ENCODE data around the gene NAPA. TPM values are rescaled to one million over a fixed set of nuclear protein-coding genes. Genes with fewer than 3 reads are reported as not detected.

Gene NAPA
- polyA plus RNA-seq, 1 donor from 2014 or later = 95.3 TPM

DNA sequence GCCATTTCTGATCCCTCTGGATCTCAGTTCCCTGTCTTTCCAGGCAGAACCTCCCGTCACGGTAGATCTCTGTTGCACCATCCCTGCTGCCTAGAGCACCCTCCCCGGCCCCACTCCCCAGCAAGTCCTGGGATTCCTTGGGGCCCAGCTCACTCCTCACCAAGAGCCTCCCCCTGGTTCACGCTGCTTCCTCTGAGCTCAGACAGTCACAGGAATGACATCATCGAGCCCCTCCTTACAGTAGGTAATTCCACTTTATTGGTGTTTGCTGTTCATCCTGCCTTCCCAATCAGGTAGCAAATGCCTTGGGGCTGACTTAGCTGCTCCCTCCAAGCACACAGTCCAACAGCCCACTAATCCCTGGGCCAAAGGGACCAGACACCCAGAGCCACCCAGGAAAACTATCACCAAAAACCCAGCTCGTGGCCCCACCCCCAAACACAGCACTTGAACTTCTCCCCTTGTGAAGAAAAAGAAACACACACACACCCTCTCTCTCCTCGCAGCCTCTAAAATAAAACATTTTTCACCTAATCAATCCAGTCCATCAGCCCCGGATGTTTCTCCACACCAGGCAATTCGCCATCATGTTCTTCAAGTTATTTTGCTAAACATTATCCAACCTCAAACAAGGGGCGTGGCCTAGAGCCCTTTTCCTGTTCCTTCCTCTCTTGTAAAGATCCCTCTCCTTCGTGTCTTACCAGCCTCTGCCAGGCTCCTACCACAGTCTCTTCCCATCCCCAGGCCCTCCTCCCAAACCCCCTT, 2.5 kb downstream of the NAPA start:
- Mint-ChIP-seq H3K36me3 (peaks cover 2% of the 10 kb centered on the region), H3K27ac (peak overlapping the region in 2 of 3 donors; percentile 95 to 98), H3K4me3 (peak overlapping the region; percentile 27 to 99 (median 98)), H3K9me3 (no peaks in the 10 kb centered on the region), H3K4me1 (peaks cover 31 to 49% (median 36%) of the 10 kb centered on the region in 3 donors), H3K27me3 (no peaks in the 10 kb centered on the region)

- H3K4me3 Mint-ChIP-seq = peak overlapping the region in 1 of 4 donors; percentile 98
- H3K27ac Mint-ChIP-seq = peak overlapping the region in 2 of 3 donors; percentile 95 to 98
- H3K27me3 Mint-ChIP-seq = no peaks in the 10 kb centered on the region
- peaks cover 2% of the 10 kb centered on the region for H3K36me3 Mint-ChIP-seq
- no peaks in the 10 kb centered on the region for H3K9me3 Mint-ChIP-seq
- peaks cover 31 to 49% (median 36%) of the 10 kb centered on the region in 3 donors for H3K4me1 Mint-ChIP-seq
Observed at GRCh38 chr19:47511681-47512080, 3.2 kb downstream of the NAPA start.

DNA sequence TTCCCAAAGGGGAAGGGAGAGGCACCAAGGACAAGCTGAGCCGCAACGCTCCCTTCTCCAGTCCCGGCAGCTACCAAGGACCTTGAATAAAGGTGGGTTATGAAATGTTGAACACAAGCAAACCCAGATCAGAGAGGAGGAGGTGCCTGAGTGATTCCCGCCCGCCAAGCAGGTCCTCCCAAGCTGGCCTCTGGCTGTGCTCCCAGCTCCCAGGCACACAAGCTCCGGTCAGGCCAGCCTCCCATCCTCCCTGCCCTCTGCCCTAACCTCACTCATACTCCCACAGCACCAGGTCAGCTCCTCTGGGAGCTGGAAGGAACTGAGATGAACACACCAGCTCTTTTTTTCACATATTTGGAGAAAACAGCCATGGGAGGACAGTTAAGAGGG, 3.7 kb downstream of the NAPA start:
- Mint-ChIP-seq H3K4me3 (peak overlapping the region in 3 of 4 donors; percentile 3 to 98 (median 47)), H3K9me3 (no peaks in the 10 kb centered on the region), H3K27ac (no peak overlapping the region), H3K36me3 (peaks cover 2% of the 10 kb centered on the region), H3K27me3 (no peaks in the 10 kb centered on the region), H3K4me1 (peaks cover 31 to 46% (median 32%) of the 10 kb centered on the region in 3 donors)

GRCh38 chr19:47510516-47511127, 4.2 kb downstream of the NAPA start:
- Mint-ChIP-seq H3K9me3 (no peaks in the 10 kb centered on the region), H3K27ac (peak overlapping the region in 2 of 3 donors; percentile 83 to 86), H3K36me3 (peaks cover 2% of the 10 kb centered on the region), H3K4me1 (peaks cover 29 to 44% (median 31%) of the 10 kb centered on the region in 3 donors), H3K4me3 (peak overlapping the region in 2 of 4 donors; percentile 39 to 98), H3K27me3 (no peaks in the 10 kb centered on the region)

GRCh38 chr19:47509973-47510372, 4.9 kb downstream of the NAPA start:
- peak overlapping the region in 2 of 3 donors; percentile 83 to 86 for H3K27ac Mint-ChIP-seq
- no peaks in the 10 kb centered on the region for H3K9me3 Mint-ChIP-seq
- peaks cover 2% of the 10 kb centered on the region for H3K36me3 Mint-ChIP-seq
- no peaks in the 10 kb centered on the region for H3K27me3 Mint-ChIP-seq
- peaks cover 29 to 38% (median 29%) of the 10 kb centered on the region in 3 donors for H3K4me1 Mint-ChIP-seq
- peak overlapping the region in 1 of 4 donors; percentile 87 for H3K4me3 Mint-ChIP-seq

DNA sequence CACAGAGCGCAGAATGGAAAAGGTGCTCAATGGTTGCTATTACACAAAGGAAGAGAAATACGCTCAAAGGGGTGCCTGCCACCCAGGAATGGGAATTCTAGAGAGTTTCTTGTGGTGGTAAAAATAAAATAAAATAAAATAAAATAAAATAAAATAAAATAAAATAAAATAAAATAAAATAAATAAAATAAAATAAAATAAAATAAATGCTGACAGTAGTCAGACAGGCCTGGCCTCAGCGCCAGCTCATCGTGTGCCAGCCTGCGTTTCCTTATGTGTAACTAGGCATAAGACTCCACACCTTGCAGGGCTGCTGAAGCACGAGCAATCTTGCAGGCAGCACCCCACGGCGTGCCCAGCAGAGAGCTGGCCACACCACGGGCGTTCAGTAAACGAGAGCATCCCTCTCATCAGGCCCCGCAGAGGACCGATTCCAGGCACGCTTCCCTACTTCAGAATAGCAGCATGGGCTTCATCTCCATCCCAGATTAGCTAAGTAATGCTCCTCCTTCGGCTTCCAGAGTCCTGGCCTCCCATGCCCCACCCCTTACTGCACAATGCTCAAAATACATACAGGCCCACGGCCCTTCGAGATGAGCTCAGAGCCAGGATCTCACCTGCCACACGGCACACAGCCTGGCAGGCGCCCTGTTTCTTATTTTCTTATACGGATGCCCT, 5.6 kb downstream of the NAPA start:
- peaks cover 26 to 34% (median 29%) of the 10 kb centered on the region in 3 donors for H3K4me1 Mint-ChIP-seq
- peak overlapping the region in 2 of 3 donors; percentile 81 to 86 for H3K27ac Mint-ChIP-seq
- H3K27me3 Mint-ChIP-seq = no peaks in the 10 kb centered on the region
- no peaks in the 10 kb centered on the region for H3K36me3 Mint-ChIP-seq
- no peaks in the 10 kb centered on the region for H3K9me3 Mint-ChIP-seq
- peak overlapping the region in 1 of 4 donors; percentile 87 for H3K4me3 Mint-ChIP-seq

GRCh38 chr19:47508721-47509120, 6.1 kb downstream of the NAPA start:
- Mint-ChIP-seq H3K4me1 (peaks cover 26 to 34% (median 27%) of the 10 kb centered on the region in 3 donors), H3K36me3 (no peaks in the 10 kb centered on the region), H3K27ac (no peak overlapping the region), H3K27me3 (no peaks in the 10 kb centered on the region), H3K4me3 (no peak overlapping the region), H3K9me3 (no peaks in the 10 kb centered on the region)

- peaks cover 21 to 28% (median 21%) of the 10 kb centered on the region in 3 donors for H3K4me1 Mint-ChIP-seq
- no peaks in the 10 kb centered on the region for H3K36me3 Mint-ChIP-seq
- no peaks in the 10 kb centered on the region for H3K27me3 Mint-ChIP-seq
- H3K4me3 Mint-ChIP-seq = no peak overlapping the region
- H3K9me3 Mint-ChIP-seq = no peaks in the 10 kb centered on the region
- H3K27ac Mint-ChIP-seq = no peak overlapping the region
Observed at GRCh38 chr19:47507924-47508553, 6.8 kb downstream of the NAPA start.

GRCh38 chr19:47507012-47507411, 7.9 kb downstream of the NAPA start:
- H3K4me1 Mint-ChIP-seq = peaks cover 11 to 18% (median 14%) of the 10 kb centered on the region in 3 donors
- H3K27ac Mint-ChIP-seq = peak overlapping the region in 2 of 3 donors; percentile 35 to 67
- no peaks in the 10 kb centered on the region for H3K9me3 Mint-ChIP-seq
- H3K4me3 Mint-ChIP-seq = no peak overlapping the region
- no peaks in the 10 kb centered on the region for H3K36me3 Mint-ChIP-seq
- H3K27me3 Mint-ChIP-seq = no peaks in the 10 kb centered on the region

DNA sequence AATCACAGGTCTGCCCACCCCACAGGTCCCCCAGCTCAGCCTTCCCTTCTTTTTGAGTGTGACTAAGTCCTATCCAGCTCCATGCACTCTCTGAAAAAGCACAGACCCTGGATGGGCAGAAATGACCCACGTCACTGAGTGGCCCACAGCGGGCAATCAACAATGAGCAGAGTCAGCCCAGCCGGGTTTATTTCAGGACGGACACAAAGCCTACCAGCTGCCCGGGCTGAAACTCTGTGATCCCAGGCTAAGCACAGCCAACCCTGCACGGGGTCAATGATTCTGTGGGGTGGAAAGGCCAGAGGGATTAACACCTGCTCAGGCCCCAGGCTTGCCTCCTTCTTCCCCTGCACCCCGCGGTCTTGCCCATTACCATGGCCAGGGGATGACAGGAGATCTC, 8.4 kb downstream of the NAPA start:
- Mint-ChIP-seq H3K4me3 (no peak overlapping the region), H3K27me3 (no peaks in the 10 kb centered on the region), H3K36me3 (no peaks in the 10 kb centered on the region), H3K27ac (peak overlapping the region in 2 of 3 donors; percentile 35 to 67), H3K4me1 (peaks cover 6 to 13% (median 9%) of the 10 kb centered on the region in 3 donors), H3K9me3 (no peaks in the 10 kb centered on the region)

DNA sequence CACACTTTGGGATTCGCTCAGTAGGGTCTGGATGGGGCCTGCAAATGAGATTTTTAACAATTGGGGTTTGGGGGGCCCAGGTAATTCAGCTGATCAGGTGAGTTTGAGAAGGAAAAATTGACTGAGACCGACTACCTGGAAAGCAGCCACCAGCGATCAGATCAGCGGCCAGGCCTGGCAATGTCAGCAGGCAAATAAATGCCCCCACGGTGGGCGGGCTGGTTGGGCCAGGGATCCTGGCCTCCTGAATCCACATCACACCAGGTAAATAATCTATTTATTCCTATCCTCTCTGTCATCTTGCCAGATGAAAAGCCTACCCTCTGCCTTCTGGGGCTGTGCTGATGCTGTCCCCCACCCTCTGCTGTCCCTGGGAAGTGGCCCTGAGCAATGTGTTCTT, 9.4 kb downstream of the NAPA start:
- Mint-ChIP-seq H3K27ac (peak overlapping the region in 1 of 3 donors; percentile 88), H3K4me1 (peaks cover 6 to 9% (median 9%) of the 10 kb centered on the region in 3 donors), H3K36me3 (no peaks in the 10 kb centered on the region), H3K9me3 (no peaks in the 10 kb centered on the region), H3K27me3 (no peaks in the 10 kb centered on the region), H3K4me3 (no peak overlapping the region)

DNA sequence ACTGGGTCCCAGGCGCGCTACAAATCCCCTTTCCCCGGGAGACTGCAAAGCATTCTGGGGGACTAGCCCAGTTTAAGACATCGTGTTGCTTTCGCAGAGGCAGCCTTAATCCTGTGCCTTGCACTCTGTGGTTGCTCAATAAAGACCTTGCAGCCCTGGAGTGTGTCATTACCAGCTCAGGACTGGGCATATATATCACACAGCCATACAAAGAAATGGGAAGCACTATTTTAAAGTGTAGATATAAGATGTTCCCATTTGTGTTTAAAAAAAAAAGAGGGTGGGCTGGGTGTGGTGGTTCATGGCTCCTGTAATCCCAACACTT, 11.1 kb downstream of the NAPA start:
- Mint-ChIP-seq H3K9me3 (no peaks in the 10 kb centered on the region), H3K4me3 (no peak overlapping the region), H3K27ac (peak overlapping the region in 1 of 3 donors; percentile 53), H3K36me3 (no peaks in the 10 kb centered on the region), H3K27me3 (no peaks in the 10 kb centered on the region), H3K4me1 (peaks cover 0 to 3% (median 0%) of the 10 kb centered on the region in 3 donors)

DNA sequence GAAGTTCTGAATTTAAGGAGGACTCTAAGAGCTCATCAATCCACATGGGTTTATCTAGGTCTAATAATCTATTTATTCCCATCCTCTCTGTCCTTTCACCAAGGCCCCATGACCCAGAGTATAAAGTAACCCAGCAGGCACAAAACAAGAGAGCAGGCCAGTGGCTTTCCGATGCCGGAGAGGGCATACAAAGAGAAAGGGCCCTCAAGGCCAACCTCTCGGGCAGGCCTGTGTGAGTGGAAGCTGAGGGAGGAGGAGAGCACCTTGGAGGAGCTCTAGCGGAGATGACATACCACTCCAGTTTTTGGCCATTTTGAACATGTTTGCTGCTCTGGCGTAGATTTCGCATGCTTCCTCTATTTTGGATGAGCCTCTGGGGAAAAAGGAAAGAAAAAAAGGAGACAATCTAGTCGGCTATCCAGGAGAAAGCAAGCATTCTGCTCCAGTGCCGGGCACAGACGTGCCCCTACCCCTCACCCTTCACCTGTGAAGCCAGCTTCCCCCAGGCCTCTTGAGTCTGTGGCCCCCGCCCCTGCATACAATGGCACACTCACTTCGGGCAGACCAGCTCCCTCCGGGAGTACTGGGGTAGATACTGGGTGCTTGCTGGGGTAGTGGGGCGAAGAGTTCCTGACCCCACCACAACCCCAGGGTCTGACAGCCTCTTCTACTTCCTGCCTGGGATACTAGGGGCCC, 11.6 kb downstream of the NAPA start:
- Mint-ChIP-seq H3K9me3 (no peaks in the 10 kb centered on the region), H3K36me3 (no peaks in the 10 kb centered on the region), H3K4me1 (peaks cover 0 to 3% (median 0%) of the 10 kb centered on the region in 3 donors), H3K27ac (peak overlapping the region in 1 of 3 donors; percentile 53), H3K4me3 (no peak overlapping the region), H3K27me3 (no peaks in the 10 kb centered on the region)

All from IgD-negative memory B cell (primary cell).